Astrocyte (in vitro differentiated cells and primary cell): ENCODE data around the gene MEGF11. TPM values are rescaled to one million over a fixed set of nuclear protein-coding genes. Genes with fewer than 3 reads are reported as not detected.

Experiments used
- DNase-seq: peaks from one replicate; pipeline ENCODE4 v3.0.0-alpha.2; 2010; ENCODE audit warnings: low read depth
- FAIRE-seq: peaks from 2 replicates; lab custom pipeline; 2011; peaks lifted over from hg19 to GRCh38; lab: Jason Lieb, UNC
- H2AFZ ChIP-seq: 2 replicates; pipeline ENCODE4 v1.6.0; 2012; ENCODE audit warnings: low read depth, low read length, inconsistent platforms
- H3K27ac ChIP-seq: 2 replicates; pipeline ENCODE4 v1.5.1; 2011; ENCODE audit warnings: low read depth, low read length, inconsistent platforms
- H3K27me3 ChIP-seq: 2 replicates; pipeline ENCODE4 v1.6.0; 2011; ENCODE audit warnings: low read length, inconsistent platforms; ENCODE audit not compliant: insufficient read depth
- H3K36me3 ChIP-seq: 2 replicates; pipeline ENCODE4 v1.5.1; 2011; ENCODE audit warnings: low read length, inconsistent platforms; ENCODE audit not compliant: insufficient read depth
- H3K4me1 ChIP-seq: 2 replicates; pipeline ENCODE4 v1.5.1; 2011; ENCODE audit warnings: low read length, inconsistent platforms; ENCODE audit not compliant: insufficient read depth
- H3K4me2 ChIP-seq: 2 replicates; pipeline ENCODE4 v1.6.0; 2012; ENCODE audit warnings: low read length, inconsistent platforms
- H3K4me3 ChIP-seq: 2 replicates; pipeline ENCODE4 v1.5.1; 2011; ENCODE audit warnings: low read depth, mild to moderate bottlenecking, low read length, inconsistent platforms; ENCODE audit not compliant: insufficient read depth
- H3K79me2 ChIP-seq: 2 replicates; pipeline ENCODE4 v1.6.0; 2012; ENCODE audit warnings: mild to moderate bottlenecking, low read length, inconsistent platforms; ENCODE audit not compliant: insufficient read depth
- H3K9ac ChIP-seq: 2 replicates; pipeline ENCODE4 v1.6.0; 2012; ENCODE audit warnings: mild to moderate bottlenecking, low read length, inconsistent platforms
- H3K9me3 ChIP-seq: 2 replicates; pipeline ENCODE4 v1.5.1; 2012; ENCODE audit warnings: low read depth, mild to moderate bottlenecking, low read length, inconsistent platforms; ENCODE audit not compliant: insufficient read depth
- H4K20me1 ChIP-seq: 2 replicates; pipeline ENCODE4 v1.6.0; 2012; ENCODE audit warnings: low read length, inconsistent platforms; ENCODE audit not compliant: insufficient read depth
- H3K27ac Mint-ChIP-seq: one replicate; pipeline ENCODE4 v1.8.0; 2021; ENCODE audit warnings: mild to moderate bottlenecking, mixed read lengths; ENCODE audit not compliant: unreplicated experiment
- H3K27me3 Mint-ChIP-seq: one replicate; pipeline ENCODE4 v1.8.0; 2021; ENCODE audit warnings: low read depth, mixed read lengths; ENCODE audit not compliant: unreplicated experiment
- H3K36me3 Mint-ChIP-seq: one replicate; pipeline ENCODE4 v1.8.0; 2021; ENCODE audit warnings: low read depth, mixed read lengths; ENCODE audit not compliant: unreplicated experiment
- H3K4me1 Mint-ChIP-seq: one replicate; pipeline ENCODE4 v1.8.0; 2021; ENCODE audit warnings: low read depth, mixed read lengths; ENCODE audit not compliant: unreplicated experiment
- H3K4me3 Mint-ChIP-seq: one replicate; pipeline ENCODE4 v1.8.0; 2021; ENCODE audit warnings: mild to moderate bottlenecking, moderate library complexity, mixed read lengths; ENCODE audit not compliant: unreplicated experiment
- H3K9me3 Mint-ChIP-seq: one replicate; pipeline ENCODE4 v1.8.0; 2021; ENCODE audit warnings: mild to moderate bottlenecking, mixed read lengths; ENCODE audit not compliant: unreplicated experiment
- CTCF ChIP-seq: IDR thresholded peaks from 2 replicates; pipeline ENCODE4 v1.5.1; 2011; ENCODE audit warnings: low read depth, mild to moderate bottlenecking, inconsistent platforms, low read length, moderate library complexity; ENCODE audit not compliant: insufficient read depth
- EZH2 ChIP-seq: IDR thresholded peaks from 2 replicates; pipeline ENCODE4 v1.6.1; 2012; ENCODE audit warnings: mild to moderate bottlenecking, low read length, inconsistent platforms; ENCODE audit not compliant: insufficient read depth
- total RNA-seq: library from RNA; stranded (reverse); gene quantifications from 2 replicates; pipeline ENCODE4 v1.2.1, GENCODE V29; 2021

MEGF11 gene
- total RNA-seq, 1 donor from 2014 or later, result 0.16 TPM

GRCh38 chr15:66042624-66043023, 210.9 kb downstream of the MEGF11 start:
- Histone ChIP-seq H3K4me1 (no peaks in the 10 kb centered on the region), H3K27me3 (peaks cover 39% of the 10 kb centered on the region), H3K4me3 (no peak overlapping the region), H3K79me2 (no peaks in the 10 kb centered on the region), H3K27ac (no peak overlapping the region), H3K9ac (no peak overlapping the region), H2AFZ (no peak overlapping the region), H4K20me1 (no peaks in the 10 kb centered on the region), H3K9me3 (no peaks in the 10 kb centered on the region), H3K4me2 (no peak overlapping the region), H3K36me3 (no peaks in the 10 kb centered on the region)
- H3K36me3 Mint-ChIP-seq, result no peaks in the 10 kb centered on the region
- FAIRE-seq (no peak), DNase-seq (no peak)
- TF ChIP-seq CTCF, result no peak
- no peak for TF ChIP-seq EZH2
- H3K4me1 Mint-ChIP-seq, result peaks cover 5% of the 10 kb centered on the region
- H3K27me3 Mint-ChIP-seq, result peaks cover 63% of the 10 kb centered on the region
- no peak overlapping the region for H3K27ac Mint-ChIP-seq
- peaks cover 3% of the 10 kb centered on the region for H3K9me3 Mint-ChIP-seq
- H3K4me3 Mint-ChIP-seq, result no peak overlapping the region

- TF ChIP-seq CTCF (no peak), EZH2 (no peak)
- peaks cover 63% of the 10 kb centered on the region for H3K27me3 Mint-ChIP-seq
- no peaks in the 10 kb centered on the region for H3K36me3 Mint-ChIP-seq
Measured at GRCh38 chr15:66041276-66041675, 212.3 kb downstream of the MEGF11 start.

GRCh38 chr15:66040211-66040892, 213.2 kb downstream of the MEGF11 start:
- Histone ChIP-seq H3K9me3 (no peaks in the 10 kb centered on the region), H3K27ac (no peak overlapping the region), H3K4me3 (no peak overlapping the region), H3K79me2 (no peaks in the 10 kb centered on the region), H3K9ac (no peak overlapping the region), H3K27me3 (peaks cover 41% of the 10 kb centered on the region), H4K20me1 (no peaks in the 10 kb centered on the region), H3K4me1 (no peaks in the 10 kb centered on the region), H3K36me3 (no peaks in the 10 kb centered on the region), H3K4me2 (no peak overlapping the region), H2AFZ (no peak overlapping the region)
- Mint-ChIP-seq H3K27me3 (peaks cover 67% of the 10 kb centered on the region), H3K27ac (no peak overlapping the region), H3K36me3 (no peaks in the 10 kb centered on the region), H3K9me3 (peaks cover under 1% of the 10 kb centered on the region), H3K4me3 (no peak overlapping the region), H3K4me1 (peaks cover 5% of the 10 kb centered on the region)
- TF ChIP-seq EZH2 (no peak), CTCF (no peak)
- FAIRE-seq, result no peak
- no peak for DNase-seq

More at GRCh38 chr15:66041276-66041675, 212.3 kb downstream of the MEGF11 start:
- Mint-ChIP-seq H3K27ac (no peak overlapping the region), H3K9me3 (peaks cover 3% of the 10 kb centered on the region), H3K4me1 (peaks cover 5% of the 10 kb centered on the region), H3K4me3 (no peak overlapping the region)
- Histone ChIP-seq H2AFZ (no peak overlapping the region), H3K9me3 (no peaks in the 10 kb centered on the region), H3K36me3 (no peaks in the 10 kb centered on the region), H3K4me1 (no peaks in the 10 kb centered on the region), H3K4me2 (no peak overlapping the region), H3K79me2 (no peaks in the 10 kb centered on the region), H4K20me1 (no peaks in the 10 kb centered on the region), H3K4me3 (no peak overlapping the region), H3K27me3 (peaks cover 37% of the 10 kb centered on the region), H3K27ac (no peak overlapping the region), H3K9ac (no peak overlapping the region)
- DNase-seq, result no peak
- FAIRE-seq, result no peak
